HG02973 (cell line): ENCODE data around the gene KCNH5.
"Not testable (repeated sequence)": the region's sequence is repeated elsewhere in the genome, so short reads cannot be mapped to it uniquely, and the experiment has no call there.

ENCODE experiments used
- ATAC-seq: cut with Tn5 transposase; IDR thresholded peaks from one replicate; pipeline ENCODE4 v1.9.1; 2021; ENCODE audit warnings: moderate library complexity; ENCODE audit not compliant: unreplicated experiment

Gene KCNH5

DNA sequence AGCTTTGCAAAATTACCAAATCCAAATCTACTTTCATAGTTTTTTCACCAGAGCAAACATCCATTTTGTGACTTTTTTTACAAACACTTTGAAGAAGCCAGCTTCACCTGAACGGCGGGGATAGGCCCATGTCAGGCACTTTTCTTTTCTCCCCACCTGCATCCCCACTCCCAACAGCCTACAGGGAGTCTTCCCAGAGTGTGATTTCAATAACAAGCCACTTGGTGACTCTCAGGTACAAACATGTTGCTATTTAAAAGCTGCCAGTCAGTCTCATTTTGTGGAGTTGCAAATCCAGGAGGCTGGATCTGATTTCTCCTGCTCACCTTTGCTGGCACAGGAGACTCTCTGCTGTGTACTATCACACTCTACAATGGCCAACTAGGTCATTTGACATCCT lies 285.5 kb downstream of the KCNH5 start:
- ATAC-seq = no peak

DNA sequence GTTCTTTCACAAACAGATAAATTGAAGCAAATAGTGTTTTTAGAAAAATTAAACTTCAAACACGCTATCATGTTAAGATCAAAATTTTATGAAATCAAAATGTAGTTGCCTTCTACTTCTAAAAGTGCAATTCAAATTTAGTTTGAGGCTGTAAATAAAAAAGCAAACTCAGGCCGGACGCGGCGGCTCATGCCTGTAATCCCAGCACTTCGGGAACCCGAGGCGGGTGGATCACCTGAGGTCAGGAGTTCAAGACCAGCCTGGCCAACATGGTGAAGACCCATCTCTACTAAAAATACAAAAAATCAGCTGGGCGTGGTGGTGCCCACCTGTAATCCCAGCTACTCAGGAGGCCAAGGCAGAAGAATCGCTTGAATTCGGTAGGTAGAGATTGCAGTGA lies 298.4 kb downstream of the KCNH5 start:
- not testable (repeated sequence) for ATAC-seq

DNA sequence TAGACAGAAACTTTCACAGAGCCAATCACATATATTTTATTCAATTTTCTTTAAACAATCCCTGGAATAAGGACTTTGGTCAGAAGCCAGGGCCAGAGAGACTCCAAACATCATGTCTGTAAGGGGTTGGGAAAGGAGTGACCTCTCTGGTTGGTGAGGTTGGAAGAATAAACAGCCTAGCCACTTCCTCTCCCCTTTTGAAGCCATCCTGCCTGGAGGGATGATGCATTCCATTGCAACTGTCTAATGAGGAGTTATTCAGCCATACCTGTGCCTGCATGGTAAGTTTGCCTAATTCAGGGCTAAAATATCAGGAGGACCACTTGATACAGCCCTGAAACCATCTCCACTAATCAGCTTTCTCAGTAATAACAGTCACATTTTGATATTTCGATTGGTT lies 299.8 kb downstream of the KCNH5 start:
- ATAC-seq = no peak

- ATAC-seq = no peak
These were observed 301.7 kb downstream of the KCNH5 start for GRCh38 chr14:62743560-62743959.

GRCh38 chr14:62743118-62743517 lies 302.1 kb downstream of the KCNH5 start:
- no peak for ATAC-seq

DNA sequence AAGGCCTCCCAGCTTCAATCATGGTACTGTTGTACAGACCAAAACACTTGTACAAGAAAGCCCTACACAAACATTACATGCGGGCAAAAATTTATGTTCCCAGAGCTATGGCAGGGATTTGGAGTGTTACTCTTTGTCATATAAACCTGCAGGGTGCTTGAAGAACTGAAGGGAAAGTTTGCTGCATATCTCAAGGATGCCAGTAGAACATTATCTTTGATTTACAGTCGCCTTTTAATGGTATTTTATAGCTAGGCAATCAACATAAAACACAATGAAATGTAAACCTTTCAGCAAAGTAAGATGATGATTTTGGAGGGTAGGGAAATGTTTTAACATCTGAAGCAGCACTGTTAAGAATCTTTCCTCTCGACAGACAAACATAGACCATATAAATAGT lies 305.6 kb downstream of the KCNH5 start:
- ATAC-seq = no peak

- no peak for ATAC-seq
These were observed 308.9 kb downstream of the KCNH5 start for GRCh38 chr14:62736048-62737043.

DNA sequence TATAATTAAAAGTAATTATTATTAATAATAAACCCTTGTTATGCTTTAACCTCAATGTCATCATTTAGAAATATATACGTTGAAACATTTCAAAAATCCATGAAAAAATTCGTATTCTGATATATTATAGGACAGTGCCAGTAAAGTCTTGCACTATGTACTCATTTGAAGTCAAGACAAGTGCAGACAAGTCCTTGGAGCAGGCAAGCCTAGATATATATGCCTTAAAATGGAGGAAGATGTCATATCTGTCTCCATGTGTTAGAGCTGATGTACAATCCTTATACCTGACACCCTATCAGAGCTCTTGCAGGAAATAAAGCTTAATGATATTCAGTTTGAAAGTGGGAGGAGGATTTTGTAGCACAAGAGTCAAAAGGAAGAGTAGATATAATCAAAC lies 310.4 kb downstream of the KCNH5 start:
- no peak for ATAC-seq

DNA sequence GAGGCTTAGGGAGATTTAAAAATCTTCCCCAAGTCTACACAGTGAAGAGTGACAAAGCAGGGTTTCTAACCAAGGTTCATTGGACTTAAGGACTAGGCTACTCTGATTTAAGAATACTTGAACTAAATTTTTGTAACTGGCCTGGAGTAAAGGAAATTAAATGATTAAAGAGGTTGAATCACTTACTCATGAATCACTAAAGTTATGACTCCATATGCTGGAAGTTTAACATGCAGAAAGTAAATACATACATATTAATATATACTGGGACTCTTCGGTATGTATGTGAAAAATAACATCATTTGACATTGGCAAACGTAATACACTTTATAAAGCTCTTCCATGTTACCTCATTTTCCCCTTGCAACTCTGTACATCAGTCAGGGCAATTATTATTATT lies 322.9 kb downstream of the KCNH5 start:
- no peak for ATAC-seq

DNA sequence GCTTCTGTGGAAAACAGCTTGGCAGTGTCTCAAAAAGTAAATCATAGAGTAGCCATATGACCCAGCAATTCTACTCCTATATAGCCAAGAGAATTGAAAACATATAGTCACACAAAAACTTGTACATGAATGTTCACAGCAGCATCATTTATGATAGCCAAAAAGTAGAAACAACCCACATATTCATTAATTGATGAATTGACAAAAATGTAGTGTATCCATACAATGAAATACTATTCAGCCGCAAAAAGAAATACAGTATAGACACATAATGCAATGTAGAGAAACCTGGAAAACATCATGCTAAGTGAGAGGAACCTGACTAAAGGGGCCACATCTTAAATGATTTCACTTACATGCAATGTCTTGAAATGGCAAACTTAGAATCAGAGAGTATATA lies 326.6 kb downstream of the KCNH5 start:
- no peak for ATAC-seq

- no peak for ATAC-seq
These were observed 333.8 kb downstream of the KCNH5 start for GRCh38 chr14:62711351-62712023.

DNA sequence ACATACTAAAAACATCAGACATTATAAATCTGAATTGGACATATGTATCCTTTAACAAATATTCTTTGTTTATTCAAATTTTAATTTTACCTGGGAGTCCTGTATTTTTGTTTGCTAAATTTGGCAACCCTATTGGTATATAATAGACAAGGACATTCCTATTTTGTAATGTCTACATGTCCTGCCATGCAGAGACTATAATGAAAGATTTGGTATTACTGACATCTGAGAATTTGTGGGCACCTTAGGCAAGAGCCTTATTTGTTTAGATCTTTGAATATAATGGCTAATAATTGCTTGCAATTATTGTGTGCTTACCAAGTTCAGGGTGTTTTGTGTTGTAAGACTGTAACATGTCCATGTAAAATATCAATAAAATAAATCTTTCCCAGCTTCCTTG lies 334.4 kb downstream of the KCNH5 start:
- no peak for ATAC-seq

GRCh38 chr14:62709773-62710172 lies 335.5 kb downstream of the KCNH5 start:
- no peak for ATAC-seq

DNA sequence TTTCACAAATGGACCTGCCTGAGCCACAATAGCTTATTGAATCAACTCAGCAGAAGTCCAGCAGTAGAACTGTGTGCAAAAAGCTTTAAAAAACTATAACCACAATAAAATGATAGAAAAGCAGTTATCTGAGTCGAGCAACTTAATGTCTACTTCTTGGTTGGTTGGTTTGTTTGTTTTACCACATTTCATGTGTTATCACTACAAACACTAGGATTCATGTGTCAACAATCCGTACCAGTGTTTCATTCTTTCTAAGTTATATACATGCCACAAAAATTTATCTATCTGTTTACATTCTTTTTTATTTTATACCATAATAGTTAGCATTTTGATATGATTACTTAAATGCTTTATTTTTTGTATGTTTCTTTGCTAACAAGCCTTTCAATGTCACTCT lies 339.0 kb downstream of the KCNH5 start:
- ATAC-seq = no peak

DNA sequence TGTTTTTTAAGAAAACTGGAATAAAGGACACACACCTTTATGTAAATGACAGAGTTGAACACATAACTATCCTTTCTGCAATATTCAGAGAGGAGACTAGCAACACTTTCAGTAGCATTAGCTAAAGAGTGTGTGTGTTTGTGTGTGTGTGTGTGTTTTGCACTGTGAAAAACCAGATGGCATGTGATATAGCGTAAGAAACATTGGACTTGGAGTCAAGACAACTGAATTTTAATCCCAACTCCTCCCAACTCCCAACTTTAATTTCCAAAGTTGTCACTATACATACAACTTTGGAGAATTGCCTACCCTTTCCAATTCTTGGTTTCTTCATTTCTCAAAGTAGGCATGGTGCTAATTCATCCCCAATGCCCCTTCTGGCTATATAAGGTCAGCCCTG lies 347.8 kb downstream of the KCNH5 start:
- no peak for ATAC-seq

- no peak for ATAC-seq
These were observed 348.3 kb downstream of the KCNH5 start for GRCh38 chr14:62696929-62697328.

- ATAC-seq = no peak
These were observed 348.8 kb downstream of the KCNH5 start for GRCh38 chr14:62696331-62696924.

- ATAC-seq = no peak
These were observed 351.2 kb downstream of the KCNH5 start for GRCh38 chr14:62694075-62694474.

GRCh38 chr14:62692490-62693106 lies 352.7 kb downstream of the KCNH5 start:
- no peak for ATAC-seq

DNA sequence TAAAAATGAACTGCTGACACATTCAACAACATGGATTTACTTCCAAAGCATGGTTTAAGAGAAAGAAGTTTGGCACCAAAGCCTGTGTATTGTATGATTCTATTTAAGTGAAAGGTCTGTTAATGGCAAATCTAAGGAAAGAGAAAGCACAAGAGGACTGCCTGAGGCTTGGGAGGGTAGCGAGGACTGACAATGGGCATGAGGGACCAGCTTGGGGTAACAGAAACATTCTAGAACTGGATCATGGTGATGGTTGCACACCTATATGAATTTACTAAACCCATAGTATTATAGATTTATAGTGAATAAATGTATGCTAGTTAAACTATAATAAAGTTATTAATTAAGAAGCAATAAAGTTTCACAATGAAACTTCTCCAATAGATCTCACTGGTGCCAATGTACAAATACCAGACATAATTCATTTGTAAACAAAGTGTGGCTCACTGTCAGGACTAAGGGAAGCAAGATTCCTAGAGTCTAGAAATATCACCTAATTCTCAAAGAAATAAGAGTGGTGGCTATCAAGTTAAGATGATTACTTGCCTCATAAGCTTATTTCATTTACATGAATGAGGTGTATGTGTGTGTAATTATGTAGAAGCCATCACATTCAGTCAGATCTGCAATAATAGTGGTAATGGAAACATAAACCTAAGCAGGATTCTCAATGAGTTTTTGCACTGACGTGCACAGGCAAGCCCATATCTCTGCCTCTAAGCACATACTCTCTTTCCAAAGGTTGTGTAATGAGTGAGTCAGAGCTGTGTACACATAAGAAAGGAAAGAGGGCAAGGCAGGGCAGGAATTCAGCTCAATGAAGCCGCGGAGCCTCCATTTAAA lies 353.4 kb downstream of the KCNH5 start:
- no peak for ATAC-seq
